OCI-M1 (cell line): ENCODE results near the gene ZACN.

ENCODE experiments used
- DNase-seq: peaks from one replicate; lab custom pipeline; 2025; lab: John Stamatoyannopoulos, UW

Gene ZACN

DNA sequence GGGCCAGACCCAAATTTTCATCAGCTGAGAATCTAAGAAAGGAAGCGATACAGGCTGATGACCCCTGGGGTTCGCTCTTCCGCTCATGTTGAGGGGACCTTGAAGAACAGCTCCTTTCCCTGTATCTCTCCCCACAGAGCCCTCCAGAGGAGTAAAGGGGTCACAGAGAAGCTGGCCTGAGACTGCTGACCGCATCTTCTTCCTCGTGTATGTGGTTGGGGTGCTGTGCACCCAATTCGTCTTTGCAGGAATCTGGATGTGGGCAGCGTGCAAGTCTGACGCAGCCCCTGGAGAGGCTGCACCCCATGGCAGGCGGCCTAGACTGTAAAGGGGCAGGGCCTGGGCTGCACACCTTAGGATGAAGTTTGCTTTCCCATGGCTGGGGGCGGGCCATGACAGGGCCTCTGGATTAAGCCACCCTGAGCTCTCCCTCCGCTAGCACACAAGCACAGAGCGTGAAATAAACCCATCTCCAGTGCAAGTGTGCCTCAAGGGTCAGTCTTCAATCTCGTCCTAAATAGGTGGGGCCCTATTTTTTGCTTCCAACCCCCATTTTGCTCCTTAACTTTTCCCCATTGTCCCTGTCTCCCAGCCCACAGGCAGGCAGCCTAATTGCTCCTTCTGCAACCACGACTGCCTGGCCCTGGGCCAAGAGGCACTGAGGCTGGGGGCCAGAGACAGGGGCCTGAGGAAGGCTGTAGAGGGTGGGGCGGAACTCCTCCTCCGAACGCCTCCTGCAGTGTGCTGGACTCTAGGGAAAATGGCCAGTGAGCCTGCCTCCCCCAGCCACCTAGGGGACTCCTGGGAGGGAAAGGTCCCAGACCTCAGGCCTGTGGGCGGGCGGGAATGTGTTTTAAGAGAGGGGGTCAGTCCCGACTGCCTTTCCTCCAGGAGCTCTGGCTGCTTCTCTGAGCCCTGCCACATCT lies 3.6 kb downstream of the ZACN start:
- no peak for DNase-seq

DNA sequence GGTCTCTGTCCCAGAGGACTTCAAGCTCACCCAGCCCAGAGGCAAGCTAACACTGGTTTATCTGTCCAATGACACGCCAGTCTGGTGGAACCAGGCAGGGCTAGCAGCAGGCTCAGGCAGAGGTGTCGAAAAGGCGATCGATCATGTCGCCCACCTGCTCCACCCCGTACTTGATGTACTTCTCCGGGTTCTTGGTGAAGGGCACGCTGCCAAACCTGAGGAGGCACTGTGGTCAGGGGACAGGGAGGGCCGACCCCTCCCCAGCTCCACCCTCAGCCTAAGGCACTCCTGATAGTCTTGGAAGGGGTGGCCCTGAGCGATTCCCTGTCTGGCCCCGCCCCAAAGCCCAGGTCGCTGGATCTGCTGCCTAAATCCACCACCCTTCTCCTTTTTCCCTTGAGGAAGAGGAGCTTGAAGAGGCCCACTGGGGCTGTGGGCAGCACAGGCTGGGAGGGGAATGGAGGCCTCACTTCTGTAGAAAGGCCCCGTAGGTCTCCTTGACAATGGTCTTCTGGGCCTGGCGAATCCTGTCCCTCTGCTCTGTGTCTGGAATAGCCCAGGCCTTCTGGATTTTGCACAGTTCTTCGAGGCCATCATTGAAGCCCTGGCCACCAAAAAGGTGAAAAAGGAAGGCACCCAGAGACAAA lies 4.7 kb downstream of the ZACN start:
- DNase-seq, result no peak

DNA sequence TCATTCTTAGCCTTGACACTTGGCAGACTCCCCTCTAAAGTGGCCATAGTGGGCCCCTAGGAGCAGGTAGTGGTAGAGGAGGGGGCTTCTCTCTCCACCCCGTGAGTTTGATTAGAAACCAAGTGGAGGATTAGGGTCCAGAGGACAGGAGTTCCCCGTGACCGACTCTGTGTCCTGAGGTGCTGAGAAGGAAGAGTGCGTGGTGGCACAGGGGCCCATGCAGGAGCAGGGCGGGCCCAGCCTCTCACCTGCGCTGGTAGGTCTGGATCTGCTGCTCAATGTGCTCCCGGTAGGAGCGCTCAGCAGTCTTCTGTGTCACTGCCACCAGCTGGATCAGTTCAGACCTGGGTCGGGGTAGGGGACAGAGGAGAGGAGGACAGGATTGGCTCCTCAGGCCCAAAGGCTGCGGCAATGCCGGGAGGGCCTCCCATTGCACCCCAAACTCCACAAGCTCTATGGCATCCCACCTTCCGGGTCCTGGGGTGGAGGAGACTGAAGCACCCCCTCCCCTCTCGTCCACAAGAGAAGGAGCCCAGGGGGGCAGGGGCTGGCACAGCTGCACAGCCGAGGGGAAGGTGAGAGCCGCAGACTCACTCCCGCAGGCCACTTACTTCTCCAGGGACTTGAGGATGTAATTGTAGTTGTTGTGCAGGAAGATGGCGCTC lies 6.2 kb downstream of the ZACN start:
- no peak for DNase-seq

DNA sequence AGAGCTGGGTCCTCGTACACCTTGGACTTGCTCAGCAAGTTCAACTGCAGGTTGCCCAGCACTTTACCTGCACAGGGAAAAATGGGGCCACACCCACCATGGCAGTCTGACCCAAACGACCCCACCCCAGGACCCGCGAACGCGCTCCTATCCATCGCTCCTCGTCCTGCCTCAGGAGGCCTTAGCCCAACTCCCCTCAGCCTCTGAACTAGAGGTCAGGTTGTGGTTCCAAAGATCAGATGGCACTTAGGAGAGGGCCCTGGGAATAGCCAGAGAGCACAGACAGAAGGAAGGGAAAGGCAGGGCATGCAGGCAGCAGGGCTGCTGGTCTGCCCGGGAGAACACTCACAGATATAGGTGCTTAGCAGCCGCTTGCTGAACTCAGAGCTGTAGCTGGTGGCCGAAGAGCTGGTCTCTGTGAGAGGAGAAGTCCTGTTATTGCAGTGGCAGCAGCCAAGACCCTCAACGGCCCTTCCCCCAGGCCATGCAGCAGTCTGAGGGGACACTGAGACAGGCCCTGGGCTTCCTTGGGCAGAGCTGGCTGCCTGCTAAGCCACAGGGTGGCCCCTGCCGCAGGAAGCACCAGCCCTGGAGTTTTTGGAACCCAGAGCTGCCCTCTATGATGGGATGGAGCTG lies 6.9 kb downstream of the ZACN start:
- DNase-seq, result no peak

DNA sequence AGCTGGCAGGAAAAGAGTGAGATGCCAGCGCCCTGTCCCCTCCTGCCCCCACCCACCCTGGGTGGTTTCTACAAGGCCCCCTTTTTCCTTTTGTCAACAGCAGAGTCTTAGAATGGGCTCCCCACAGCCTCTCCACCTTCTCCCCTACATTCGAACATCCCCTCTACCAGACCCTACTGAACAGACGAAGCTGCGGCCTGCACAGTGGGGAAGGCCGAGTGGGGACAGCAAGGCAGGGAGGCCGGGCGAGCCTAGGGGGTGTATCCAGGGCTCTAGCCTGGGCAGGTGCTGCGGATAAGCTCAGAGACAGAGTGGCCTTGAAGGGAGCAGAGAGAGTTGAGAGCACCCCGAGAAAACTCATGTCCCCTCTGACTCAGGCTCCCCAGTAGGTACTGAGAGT lies 7.4 kb downstream of the ZACN start:
- DNase-seq, result no peak

DNA sequence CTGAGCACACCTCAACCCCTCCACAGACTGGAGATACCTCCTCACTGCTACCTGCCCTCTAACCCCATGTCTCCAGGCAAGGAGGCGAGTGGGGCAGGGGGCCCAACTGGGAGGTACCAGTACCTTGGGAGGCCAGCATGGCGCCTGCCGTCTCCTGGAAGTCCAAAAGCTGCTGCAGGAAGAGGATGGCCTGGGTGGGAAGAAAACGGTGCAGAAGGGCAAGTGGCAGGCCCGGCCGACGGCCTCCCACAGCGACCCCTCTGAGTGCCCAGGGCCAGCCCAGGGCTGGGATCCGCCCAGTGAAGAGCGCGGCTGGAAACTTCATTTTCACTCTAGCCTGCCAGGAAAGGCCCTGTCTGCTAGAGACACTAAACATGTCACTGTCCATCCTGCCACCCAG lies 8.5 kb downstream of the ZACN start:
- no peak for DNase-seq

DNA sequence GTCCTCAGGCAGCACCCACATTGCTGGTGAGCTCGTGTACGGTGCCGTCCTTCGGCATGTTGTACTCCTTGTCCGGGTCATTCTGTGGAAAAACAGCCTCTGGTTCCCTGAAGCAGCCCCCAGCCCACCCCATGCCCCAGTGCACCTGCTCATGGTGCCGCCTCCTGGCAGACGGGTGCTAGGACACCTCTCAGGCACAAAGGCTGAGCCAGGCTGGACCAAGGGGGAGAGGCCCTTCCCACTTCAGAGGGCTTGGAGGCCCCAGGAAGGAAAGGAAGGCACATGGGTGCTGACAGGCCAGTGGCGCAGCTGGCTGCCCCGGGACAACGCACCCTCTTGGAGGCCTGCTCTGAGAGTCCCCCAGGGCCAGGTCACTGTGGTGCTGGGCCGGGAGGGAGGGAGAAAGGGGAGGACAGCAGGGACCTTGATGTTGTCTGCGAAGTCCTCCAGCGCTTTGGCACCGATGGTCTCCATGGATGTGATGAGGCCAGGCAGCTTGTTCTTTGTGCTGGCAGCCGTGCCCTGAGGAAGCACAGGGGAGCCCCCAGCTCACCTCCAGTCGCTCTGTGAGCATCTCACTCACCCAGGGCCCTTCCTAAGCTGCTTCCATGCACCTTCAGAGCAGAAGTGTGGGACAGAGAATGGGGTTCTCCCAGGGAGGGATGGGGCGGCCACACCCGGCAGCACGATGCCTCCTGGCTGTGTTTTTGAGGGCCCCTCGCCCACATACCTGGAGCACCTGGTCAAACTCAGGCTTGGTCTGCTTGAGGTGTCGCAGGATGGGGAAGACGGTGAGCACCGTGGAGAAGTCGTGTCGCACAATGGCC lies 9.3 kb downstream of the ZACN start:
- DNase-seq, result no peak

DNA sequence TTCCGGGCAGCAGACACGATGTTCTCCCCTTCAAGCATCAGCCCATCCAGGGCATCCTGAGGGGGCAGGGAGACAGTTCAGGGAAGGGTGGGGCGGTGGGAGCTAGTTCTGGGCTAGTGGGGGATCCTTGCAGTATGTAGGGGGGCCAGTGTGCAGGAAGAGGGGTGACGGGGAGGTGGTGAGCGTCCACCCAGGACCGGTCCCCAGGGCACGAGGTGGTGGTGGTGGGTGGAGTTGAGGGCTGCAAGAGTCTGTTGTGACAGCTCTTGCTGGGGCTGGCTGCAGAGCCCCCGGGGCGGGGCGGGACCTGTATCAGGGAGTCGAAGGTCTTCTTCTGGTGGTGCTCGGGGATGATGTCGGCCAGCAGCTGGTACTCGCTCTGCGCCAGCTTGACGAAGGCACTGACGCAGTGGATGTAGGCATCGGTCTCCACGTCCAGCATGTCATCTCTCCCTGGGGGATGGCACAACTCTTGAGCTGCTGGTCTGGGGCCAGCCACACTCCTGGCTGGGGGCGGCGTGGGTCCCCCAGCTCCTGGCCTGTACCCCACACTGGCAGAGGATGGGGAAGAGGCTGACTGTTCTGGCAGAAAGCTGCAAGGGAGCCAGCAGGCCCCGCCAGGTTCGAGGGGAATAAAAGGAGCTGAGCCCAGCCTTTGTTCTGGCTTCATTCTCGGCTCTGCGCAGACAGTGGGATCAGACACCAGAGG lies 10.0 kb downstream of the ZACN start:
- DNase-seq, result no peak

DNA sequence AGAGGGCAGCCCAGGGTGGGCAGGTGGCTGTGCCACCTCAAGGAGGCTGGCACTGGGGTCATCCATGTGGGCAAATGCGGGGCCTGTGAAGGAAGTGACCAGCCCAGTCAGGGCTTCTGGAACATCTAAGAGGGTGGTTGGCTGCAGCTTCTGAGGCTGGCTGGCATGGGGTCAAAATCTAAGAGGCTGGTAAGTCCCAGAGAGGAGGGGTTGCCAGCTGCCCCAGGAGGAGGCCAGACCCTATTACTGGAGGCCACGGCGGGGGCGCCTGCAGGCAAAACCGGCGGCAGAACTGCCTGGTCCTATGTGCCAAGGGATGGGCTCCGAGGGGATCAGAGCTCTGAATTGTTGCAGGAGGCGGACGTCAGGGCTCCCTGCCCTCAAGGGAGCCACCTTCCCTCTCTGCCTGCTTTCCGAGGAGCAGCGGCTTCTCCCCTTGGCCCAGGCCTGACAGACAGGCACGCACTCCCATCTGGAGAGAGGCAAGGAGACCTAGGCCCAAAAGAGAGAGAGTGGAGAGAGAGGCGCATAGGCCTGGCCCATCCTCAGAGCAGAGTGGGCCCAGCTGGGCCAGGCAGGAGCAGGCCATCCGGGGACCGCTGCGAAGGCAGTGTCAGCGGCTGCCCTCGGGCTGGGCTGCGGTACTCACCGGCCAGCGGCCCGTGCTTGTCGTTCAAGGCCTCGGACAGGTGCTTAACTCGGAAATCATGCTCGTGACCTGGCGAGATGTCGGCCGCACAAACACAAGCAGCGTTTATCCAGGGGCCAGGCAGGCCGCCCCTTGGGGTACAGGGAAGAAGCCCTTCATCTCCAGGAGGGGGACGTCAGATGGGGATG lies 10.9 kb downstream of the ZACN start:
- DNase-seq, result no peak

- no peak for DNase-seq
Observed at GRCh38 chr17:76090517-76091129, 11.6 kb downstream of the ZACN start.

DNA sequence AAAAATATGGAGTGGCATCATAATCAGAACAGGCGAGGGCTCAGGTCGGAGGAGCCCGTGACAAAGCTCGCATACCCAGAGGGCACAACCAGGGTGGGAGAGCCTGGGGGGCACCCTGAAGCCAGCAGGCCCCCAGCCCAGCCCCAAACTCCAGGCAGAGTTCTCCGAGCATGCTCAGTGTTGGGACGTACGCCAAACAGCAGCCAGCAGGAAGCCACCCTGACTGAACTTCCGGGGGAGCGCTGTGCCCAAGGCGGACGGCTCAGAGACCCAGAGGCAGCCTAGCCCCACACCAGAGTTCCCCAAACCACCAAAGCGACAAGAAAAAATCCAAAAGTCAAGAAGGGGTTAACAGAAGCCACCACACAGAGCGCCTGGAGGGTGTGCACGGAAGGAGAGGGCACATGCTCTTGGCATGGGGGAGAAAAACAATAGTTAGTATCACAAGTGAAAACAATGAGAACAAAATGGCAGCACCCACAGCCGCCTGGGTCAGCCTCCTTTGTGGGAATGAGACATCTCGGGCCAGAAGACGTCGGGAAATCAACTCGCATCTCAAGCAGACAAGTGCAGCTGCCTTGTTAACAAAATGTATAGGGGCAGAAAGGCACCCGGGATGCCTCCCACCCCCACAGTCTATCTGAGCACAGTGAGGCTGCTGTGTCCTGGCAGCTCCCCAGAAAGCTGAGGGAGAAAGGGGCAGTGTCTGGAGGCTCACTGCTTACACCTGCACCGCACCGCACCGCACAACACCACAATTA lies 12.7 kb downstream of the ZACN start:
- no peak for DNase-seq

- DNase-seq, result no peak
Observed at GRCh38 chr17:76092526-76093413, 13.8 kb downstream of the ZACN start.

- no peak for DNase-seq
Observed at GRCh38 chr17:76094046-76094445, 15.1 kb downstream of the ZACN start.

DNA sequence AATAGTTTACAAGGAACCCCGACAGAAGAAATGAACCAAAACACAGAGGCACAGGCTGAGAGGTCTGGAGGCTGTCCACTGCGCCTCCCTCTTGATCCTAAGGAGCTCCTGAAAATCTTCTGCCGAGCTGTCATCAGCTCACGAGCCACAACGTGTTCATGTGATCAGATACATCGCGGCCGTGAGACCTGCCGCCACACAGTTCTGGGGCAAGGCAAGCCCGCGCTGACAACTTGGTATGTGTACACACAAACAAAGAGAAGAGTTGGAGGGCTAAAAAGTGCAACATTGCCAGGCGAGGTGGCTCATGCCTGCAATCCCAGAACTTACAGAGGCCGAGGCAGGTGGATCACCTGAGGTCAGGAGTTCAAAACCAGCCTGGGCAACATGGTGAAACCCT lies 17.0 kb downstream of the ZACN start:
- no peak for DNase-seq

- DNase-seq, result no peak
Observed at GRCh38 chr17:76097716-76098295, 18.8 kb downstream of the ZACN start.

- DNase-seq, result no peak
Observed at GRCh38 chr17:76102944-76103273, 23.9 kb downstream of the ZACN start.
